Stomach smooth muscle (tissue), 2 donors: ENCODE results near the gene ERLIN1.

ENCODE experiments used
- H3K27ac ChIP-seq: one replicate; pipeline ENCODE4 v1.7.0; 2013; ENCODE audit warnings: mild to moderate bottlenecking, low read length, inconsistent platforms
- H3K27me3 ChIP-seq, 2 donors: one replicate each; pipeline ENCODE4 v1.7.0; 2013; ENCODE audit warnings: low read length in 2 of 2; ENCODE audit not compliant: insufficient read depth in 2 of 2, control insufficient read depth in 1 of 2
- H3K36me3 ChIP-seq, 2 donors: one replicate each; pipeline ENCODE4 v1.7.0; 2013; ENCODE audit warnings: low read length in 2 of 2; ENCODE audit not compliant: control insufficient read depth in 2 of 2, insufficient read depth in 2 of 2
- H3K4me1 ChIP-seq: one replicate; pipeline ENCODE4 v1.7.0; 2013; ENCODE audit warnings: low read length; ENCODE audit not compliant: control insufficient read depth, insufficient read depth
- H3K4me3 ChIP-seq, 2 donors: one replicate each; pipeline ENCODE4 v1.7.0; 2013; ENCODE audit warnings: low read length in 2 of 2
- H3K9ac ChIP-seq, 2 donors: one replicate each; pipeline ENCODE4 v1.7.0; 2013; ENCODE audit warnings: low read length in 2 of 2, mild to moderate bottlenecking in 1 of 2
- H3K9me3 ChIP-seq, 2 donors: one replicate each; pipeline ENCODE4 v1.7.0; 2013; ENCODE audit warnings: low read length in 2 of 2; ENCODE audit not compliant: control insufficient read depth in 2 of 2
- donor health status: healthy.
- donor health status: Pancreatic carcinoma.

The ERLIN1 gene

DNA sequence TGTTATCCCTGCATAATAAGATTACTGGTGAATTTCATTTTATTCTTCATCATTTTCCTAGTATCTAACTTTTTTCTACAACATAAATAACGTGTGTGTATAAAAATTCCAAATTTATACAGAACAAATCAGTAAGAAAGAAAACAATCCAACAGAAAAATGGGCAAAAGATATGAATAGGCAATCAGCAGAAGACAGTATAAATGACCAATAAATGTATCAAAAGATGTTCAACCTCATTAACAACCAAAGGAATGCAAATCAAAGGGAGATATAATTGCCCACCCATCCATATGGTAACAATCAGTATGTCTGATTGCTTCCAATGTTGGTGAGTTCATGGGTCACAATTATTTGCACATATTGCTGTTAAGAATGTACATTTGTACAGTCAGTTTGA lies 13.5 kb downstream of the ERLIN1 start:
- H3K4me3 ChIP-seq, result no peak overlapping the region
- H3K36me3 ChIP-seq, result peaks cover 19 to 37% of the 10 kb centered on the region in 2 donors
- no peaks in the 10 kb centered on the region for H3K9me3 ChIP-seq
- no peak overlapping the region for H3K27ac ChIP-seq
- no peaks in the 10 kb centered on the region for H3K4me1 ChIP-seq
- no peak overlapping the region for H3K9ac ChIP-seq
- no peaks in the 10 kb centered on the region for H3K27me3 ChIP-seq

GRCh38 chr10:100168313-100168643 lies 17.6 kb downstream of the ERLIN1 start:
- H3K9ac ChIP-seq, result no peak overlapping the region
- peaks cover 9 to 16% of the 10 kb centered on the region in 2 donors for H3K36me3 ChIP-seq
- H3K27me3 ChIP-seq, result no peaks in the 10 kb centered on the region
- H3K4me3 ChIP-seq, result no peak overlapping the region
- H3K9me3 ChIP-seq, result no peaks in the 10 kb centered on the region
- H3K4me1 ChIP-seq, result no peaks in the 10 kb centered on the region
- H3K27ac ChIP-seq, result no peak overlapping the region

- H3K9ac ChIP-seq, result no peak overlapping the region
- no peaks in the 10 kb centered on the region for H3K9me3 ChIP-seq
- peaks cover 4 to 10% of the 10 kb centered on the region in 2 donors for H3K36me3 ChIP-seq
- H3K4me3 ChIP-seq, result no peak overlapping the region
- H3K27ac ChIP-seq, result no peak overlapping the region
- no peaks in the 10 kb centered on the region for H3K4me1 ChIP-seq
- H3K27me3 ChIP-seq, result no peaks in the 10 kb centered on the region
Observed at GRCh38 chr10:100167553-100168312, 18.1 kb downstream of the ERLIN1 start.

GRCh38 chr10:100163704-100164621 lies 21.9 kb downstream of the ERLIN1 start:
- Histone ChIP-seq H3K9ac (no peak overlapping the region), H3K36me3 (peaks cover 0 to 8% of the 10 kb centered on the region in 2 donors), H3K4me3 (no peak overlapping the region), H3K27me3 (no peaks in the 10 kb centered on the region), H3K9me3 (no peaks in the 10 kb centered on the region), H3K4me1 (no peaks in the 10 kb centered on the region), H3K27ac (no peak overlapping the region)

GRCh38 chr10:100162696-100163095 lies 23.1 kb downstream of the ERLIN1 start:
- Histone ChIP-seq H3K4me3 (no peak overlapping the region), H3K9ac (no peak overlapping the region), H3K9me3 (no peaks in the 10 kb centered on the region), H3K36me3 (peaks cover 0 to 8% of the 10 kb centered on the region in 2 donors), H3K27ac (no peak overlapping the region), H3K27me3 (no peaks in the 10 kb centered on the region), H3K4me1 (no peaks in the 10 kb centered on the region)

DNA sequence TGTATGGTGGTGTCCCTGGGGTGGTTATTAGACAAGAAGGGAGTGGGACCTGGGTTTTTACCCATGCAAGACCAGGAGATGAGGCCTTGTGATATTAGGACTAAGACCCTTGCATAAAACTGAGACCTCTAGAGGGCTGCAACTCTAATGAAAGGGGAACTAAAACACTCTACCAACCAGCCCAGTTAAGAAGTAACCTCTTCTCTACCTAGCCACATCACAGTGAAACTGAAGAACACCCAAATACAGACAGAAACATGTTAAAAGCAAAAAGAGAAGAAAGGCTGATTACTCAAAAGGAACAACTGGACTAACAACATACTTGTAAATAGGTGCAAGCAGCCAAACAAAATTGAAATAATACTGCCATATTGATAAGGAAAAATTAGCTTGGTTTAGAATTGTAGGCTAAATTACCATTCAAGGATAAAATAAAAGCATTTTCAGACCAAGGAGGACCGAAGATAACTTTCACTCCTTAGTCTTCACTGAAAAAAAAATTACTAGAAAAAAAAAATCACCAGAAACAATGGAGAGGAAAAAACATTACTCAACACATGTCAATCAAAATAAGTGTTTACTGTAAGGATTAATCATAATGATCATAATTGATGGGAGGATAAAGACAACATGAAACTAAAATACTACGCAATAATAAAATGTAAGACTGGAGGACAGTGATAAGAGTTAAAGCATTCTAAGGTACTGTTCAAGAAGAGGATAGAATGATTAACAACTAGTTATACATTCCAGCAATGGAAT lies 27.6 kb downstream of the ERLIN1 start:
- Histone ChIP-seq H3K27me3 (no peaks in the 10 kb centered on the region), H3K4me3 (no peak overlapping the region), H3K9me3 (no peaks in the 10 kb centered on the region), H3K4me1 (no peaks in the 10 kb centered on the region), H3K36me3 (peaks cover 14 to 19% of the 10 kb centered on the region in 2 donors), H3K9ac (no peak overlapping the region), H3K27ac (no peak overlapping the region)

DNA sequence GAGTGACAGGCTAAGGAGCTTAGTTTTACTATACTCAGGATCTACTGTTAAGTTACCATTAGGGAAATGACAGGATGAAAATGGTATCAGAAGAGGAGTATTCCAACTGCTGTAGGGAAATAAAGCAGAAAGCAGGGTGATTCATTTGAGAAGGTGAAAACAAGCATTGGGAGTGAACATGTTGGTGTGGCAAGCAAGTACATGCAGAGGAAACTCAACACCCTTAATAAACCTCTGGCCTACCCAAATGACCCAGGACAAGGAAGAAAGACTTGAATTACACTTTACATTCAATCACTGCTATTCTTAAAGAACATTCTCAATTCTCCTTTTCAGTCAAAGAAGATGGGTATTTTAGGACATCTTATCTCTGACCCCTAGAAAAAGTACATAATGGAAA lies 28.7 kb downstream of the ERLIN1 start:
- Histone ChIP-seq H3K4me1 (no peaks in the 10 kb centered on the region), H3K4me3 (no peak overlapping the region), H3K27me3 (no peaks in the 10 kb centered on the region), H3K27ac (no peak overlapping the region), H3K36me3 (peaks cover 24 to 26% of the 10 kb centered on the region in 2 donors), H3K9ac (no peak overlapping the region), H3K9me3 (no peaks in the 10 kb centered on the region)

- no peak overlapping the region for H3K4me3 ChIP-seq
- H3K36me3 ChIP-seq, result peaks cover 35 to 38% of the 10 kb centered on the region in 2 donors
- H3K27ac ChIP-seq, result no peak overlapping the region
- no peaks in the 10 kb centered on the region for H3K27me3 ChIP-seq
- no peaks in the 10 kb centered on the region for H3K4me1 ChIP-seq
- no peak overlapping the region for H3K9ac ChIP-seq
- H3K9me3 ChIP-seq, result no peaks in the 10 kb centered on the region
Observed at GRCh38 chr10:100155936-100156335, 29.9 kb downstream of the ERLIN1 start.

DNA sequence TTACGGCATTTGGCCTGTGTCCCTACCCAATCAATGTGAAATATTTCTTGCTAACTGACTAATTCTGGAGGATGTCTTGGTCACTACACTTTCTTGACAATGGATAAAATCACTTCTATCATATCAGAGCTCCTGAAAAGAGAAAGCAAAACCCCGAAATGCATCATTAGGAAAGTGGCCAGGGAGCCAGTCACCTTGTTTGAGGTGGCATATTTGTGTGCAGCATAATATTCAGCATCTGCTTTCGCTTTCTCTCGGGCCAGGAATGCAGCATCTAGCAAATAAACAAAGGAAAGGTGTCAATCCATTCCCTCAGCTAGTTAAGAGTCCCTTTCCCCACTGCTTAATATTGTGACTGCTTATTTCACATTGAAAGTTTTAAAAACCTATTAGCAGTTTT lies 31.2 kb downstream of the ERLIN1 start:
- Histone ChIP-seq H3K4me1 (no peaks in the 10 kb centered on the region), H3K9me3 (no peaks in the 10 kb centered on the region), H3K36me3 (peaks cover 39 to 41% of the 10 kb centered on the region in 2 donors), H3K27ac (no peak overlapping the region), H3K9ac (no peak overlapping the region), H3K27me3 (no peaks in the 10 kb centered on the region), H3K4me3 (no peak overlapping the region)

DNA sequence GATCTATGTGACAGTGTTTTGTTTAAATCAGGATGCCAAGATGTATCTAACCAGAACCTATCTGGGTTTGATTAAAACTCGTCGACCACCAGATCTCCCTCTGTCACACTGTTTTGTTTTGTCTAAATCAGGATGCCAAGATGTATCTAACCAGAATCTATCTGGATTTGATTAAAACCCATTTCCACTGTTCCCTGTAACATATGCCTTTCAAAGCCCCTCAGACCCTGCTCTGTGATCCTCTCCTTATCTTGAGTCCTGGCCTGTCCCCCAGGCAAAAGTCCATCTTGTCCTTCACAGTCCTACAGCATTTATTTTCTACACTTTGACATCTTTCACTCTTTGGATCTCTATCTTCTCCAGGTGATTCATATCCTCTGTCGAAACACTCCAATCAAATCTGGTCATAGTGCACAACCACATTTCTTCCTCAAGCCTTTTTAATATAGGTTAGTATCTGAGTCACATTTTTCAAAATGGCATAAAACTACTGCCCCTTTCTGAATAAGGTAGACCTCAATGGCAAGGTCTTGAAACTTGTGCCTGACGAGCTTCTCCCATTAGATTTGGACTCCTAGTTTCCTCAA lies 32.5 kb downstream of the ERLIN1 start:
- no peak overlapping the region for H3K27ac ChIP-seq
- H3K36me3 ChIP-seq, result peaks cover 40 to 44% of the 10 kb centered on the region in 2 donors
- no peaks in the 10 kb centered on the region for H3K4me1 ChIP-seq
- H3K4me3 ChIP-seq, result no peak overlapping the region
- no peaks in the 10 kb centered on the region for H3K9me3 ChIP-seq
- no peaks in the 10 kb centered on the region for H3K27me3 ChIP-seq
- H3K9ac ChIP-seq, result no peak overlapping the region
